IPS DF 6.9 (cell line): ENCODE results near the gene POLDIP2.
A peak's percentile ranks its signal among the peaks of the same experiment; 100 is the strongest.

Experiments
- DNase-seq: peaks from one replicate; pipeline ENCODE4 v3.0.0-alpha.2; 2013; ENCODE audit warnings: low read depth, low spot score
- H3K27ac ChIP-seq: one replicate; pipeline ENCODE4 v1.5.1; 2013; ENCODE audit warnings: low read length, control low read depth
- H3K27me3 ChIP-seq: 2 replicates; pipeline ENCODE4 v1.6.1; 2013; ENCODE audit warnings: mild to moderate bottlenecking, low read length; ENCODE audit not compliant: control insufficient read depth, insufficient read depth
- H3K36me3 ChIP-seq: 2 replicates; pipeline ENCODE4 v1.6.1; 2013; ENCODE audit warnings: low read length; ENCODE audit not compliant: control insufficient read depth, insufficient read depth
- H3K4me1 ChIP-seq: 2 replicates; pipeline ENCODE4 v1.6.1; 2013; ENCODE audit warnings: low read length; ENCODE audit not compliant: control insufficient read depth, insufficient read depth
- H3K4me3 ChIP-seq: 2 replicates; pipeline ENCODE4 v1.5.1; 2013; ENCODE audit warnings: mild to moderate bottlenecking, low read length
- H3K9me3 ChIP-seq: 2 replicates; pipeline ENCODE4 v1.6.1; 2013; ENCODE audit warnings: low read length, inconsistent platforms; ENCODE audit not compliant: control insufficient read depth, insufficient read depth
- WGBS: extraction: QIAGEN DNeasy Blood & Tissue Kit; methylation state at CpG from one replicate; pipeline ENCODE4 v1.1.7; 2013; ENCODE audit warnings: mixed read lengths, missing lambda C conversion rate; ENCODE audit not compliant: insufficient read length, insufficient coverage; 5-methylcytosine and 5-hydroxymethylcytosine counted together

The POLDIP2 gene

GRCh38 chr17:28365487-28365886 lies 8.2 kb upstream of the POLDIP2 start:
- H3K27me3 ChIP-seq: no peaks in the 10 kb centered on the region
- H3K9me3 ChIP-seq: no peaks in the 10 kb centered on the region
- 0 out of 2 replicates have a peak, but pooled peaks cover 3% of the 10 kb centered on the region for H3K4me1 ChIP-seq
- no peak overlapping the region for H3K4me3 ChIP-seq
- no peak for DNase-seq
- no CpG with 5 or more reads among the region's 3 CpGs for WGBS
- no peak overlapping the region for H3K27ac ChIP-seq
- peaks cover 1% of the 10 kb centered on the region; the same call in 1 of the 2 replicates for H3K36me3 ChIP-seq

- peaks cover 7% of the 10 kb centered on the region; the same call in 1 of the 2 replicates for H3K36me3 ChIP-seq
- DNase-seq: no peak
- H3K9me3 ChIP-seq: no peaks in the 10 kb centered on the region
- no peaks in the 10 kb centered on the region for H3K27me3 ChIP-seq
- 0 out of 2 replicates have a peak, but pooled peaks cover under 1% of the 10 kb centered on the region for H3K4me1 ChIP-seq
- H3K4me3 ChIP-seq: no peak within 1 kb of the TSS
- no CpG with 5 or more reads among the region's 13 CpGs for WGBS
- no peak within 1 kb of the TSS for H3K27ac ChIP-seq
Measured at GRCh38 chr17:28364665-28365363, 7.5 kb upstream of the POLDIP2 start, which contains the start of gene SEBOX. SEBOX (minus strand) TSS chr17:28365199; CDS start chr17:28365151, 48 bp downstream.

GRCh38 chr17:28363776-28364650 lies 6.7 kb upstream of the POLDIP2 start:
- DNase-seq: no peak
- H3K36me3 ChIP-seq: peaks cover 7% of the 10 kb centered on the region; the same call in 1 of the 2 replicates
- WGBS: no CpG with 5 or more reads among the region's 8 CpGs
- no peak overlapping the region for H3K27ac ChIP-seq
- no peak overlapping the region for H3K4me3 ChIP-seq
- no peaks in the 10 kb centered on the region for H3K4me1 ChIP-seq
- H3K9me3 ChIP-seq: no peaks in the 10 kb centered on the region
- H3K27me3 ChIP-seq: no peaks in the 10 kb centered on the region

GRCh38 chr17:28363186-28363585 lies 5.9 kb upstream of the POLDIP2 start:
- Histone ChIP-seq H3K9me3 (no peaks in the 10 kb centered on the region), H3K4me1 (no peaks in the 10 kb centered on the region), H3K4me3 (no peak overlapping the region), H3K27ac (no peak overlapping the region), H3K36me3 (peaks cover 7% of the 10 kb centered on the region; the same call in 1 of the 2 replicates), H3K27me3 (no peaks in the 10 kb centered on the region)
- WGBS: no CpG with 5 or more reads among the region's 5 CpGs
- no peak for DNase-seq

GRCh38 chr17:28357901-28358197 lies 522 bp upstream of the POLDIP2 start:
- H3K27ac ChIP-seq: no peak overlapping the region

GRCh38 chr17:28350271-28350670 lies 7.1 kb downstream of the POLDIP2 start:
- peaks cover 38% of the 10 kb centered on the region for H3K36me3 ChIP-seq
- no peaks in the 10 kb centered on the region for H3K27me3 ChIP-seq
- no peak overlapping the region for H3K27ac ChIP-seq
- H3K9me3 ChIP-seq: no peaks in the 10 kb centered on the region
- H3K4me1 ChIP-seq: no peaks in the 10 kb centered on the region
- no peak for DNase-seq
- WGBS: no CpG with 5 or more reads among the region's 7 CpGs
- no peak overlapping the region for H3K4me3 ChIP-seq

More at GRCh38 chr17:28357901-28358197, 522 bp upstream of the POLDIP2 start:
- no peak for DNase-seq
- Histone ChIP-seq H3K4me1 (no peaks in the 10 kb centered on the region), H3K9me3 (no peaks in the 10 kb centered on the region), H3K36me3 (peaks cover 15% of the 10 kb centered on the region; the same call in 1 of the 2 replicates), H3K27me3 (no peaks in the 10 kb centered on the region), H3K4me3 (peak overlapping the region; percentile 93; the same call in 1 of the 2 replicates)
- WGBS: no CpG with 5 or more reads among the region's 4 CpGs

- Histone ChIP-seq H3K27me3 (no peaks in the 10 kb centered on the region), H3K4me1 (no peaks in the 10 kb centered on the region), H3K4me3 (no peak overlapping the region), H3K27ac (no peak overlapping the region), H3K36me3 (peaks cover 41% of the 10 kb centered on the region), H3K9me3 (no peaks in the 10 kb centered on the region)
- DNase-seq: no peak
- no CpG with 5 or more reads among the region's 3 CpGs for WGBS
Measured at GRCh38 chr17:28348979-28349378, 8.3 kb downstream of the POLDIP2 start.

GRCh38 chr17:28347261-28347891 lies 10.0 kb downstream of the POLDIP2 start:
- DNase-seq: no peak
- H3K4me1 ChIP-seq: no peaks in the 10 kb centered on the region
- no peak overlapping the region for H3K4me3 ChIP-seq
- H3K36me3 ChIP-seq: peaks cover 37% of the 10 kb centered on the region
- no peaks in the 10 kb centered on the region for H3K27me3 ChIP-seq
- no CpG with 5 or more reads among the region's 8 CpGs for WGBS
- no peak overlapping the region for H3K27ac ChIP-seq
- no peaks in the 10 kb centered on the region for H3K9me3 ChIP-seq

GRCh38 chr17:28346746-28347246 lies 10.5 kb downstream of the POLDIP2 start:
- Histone ChIP-seq H3K4me3 (no peak overlapping the region), H3K27ac (no peak overlapping the region), H3K27me3 (no peaks in the 10 kb centered on the region), H3K36me3 (peaks cover 40% of the 10 kb centered on the region), H3K4me1 (no peaks in the 10 kb centered on the region), H3K9me3 (no peaks in the 10 kb centered on the region)
- no CpG with 5 or more reads among the region's 7 CpGs for WGBS
- DNase-seq: no peak

- H3K27ac ChIP-seq: no peak overlapping the region
- no CpG with 5 or more reads among the region's 2 CpGs for WGBS
Measured at GRCh38 chr17:28346199-28346580, 11.1 kb downstream of the POLDIP2 start.

More at GRCh38 chr17:28346199-28346580, 11.1 kb downstream of the POLDIP2 start:
- Histone ChIP-seq H3K36me3 (peaks cover 40% of the 10 kb centered on the region), H3K4me1 (no peaks in the 10 kb centered on the region), H3K4me3 (no peak overlapping the region), H3K9me3 (no peaks in the 10 kb centered on the region), H3K27me3 (no peaks in the 10 kb centered on the region)
- no peak for DNase-seq
